Stimulated activated naive CD8-positive, alpha-beta T cell treated with anti-CD3 and anti-CD28 coated beads, Interleukin-15, amount 100 ng/mL, for 72 hours (primary cell): ENCODE measurements around the gene GIPC1.

Source experiments
- ATAC-seq: fragments of 150-1000 bp; cut with Tn5 transposase; 2 replicates; pipeline ENCODE4 v1.10.0; 2021; ENCODE audit warnings: mild to moderate bottlenecking, moderate library complexity
- DNase-seq, 2 donors: peaks; one replicate each; pipeline ENCODE4 v3.0.0; 2021 to 2022
- H3K27ac Mint-ChIP-seq, 2 donors: one replicate each; pipeline ENCODE4 v1.8.0; 2022; ENCODE audit warnings: mild to moderate bottlenecking in 2 of 2, mixed read lengths in 2 of 2, moderate library complexity in 2 of 2
- H3K27me3 Mint-ChIP-seq: one replicate; pipeline ENCODE4 v1.8.0; 2022; ENCODE audit warnings: mixed read lengths
- H3K4me1 Mint-ChIP-seq: one replicate; pipeline ENCODE4 v1.8.0; 2022; ENCODE audit warnings: mild to moderate bottlenecking, mixed read lengths
- H3K4me3 Mint-ChIP-seq, 2 donors: one replicate each; pipeline ENCODE4 v1.8.0; 2022; ENCODE audit warnings: mild to moderate bottlenecking in 2 of 2, mixed read lengths in 2 of 2, moderate library complexity in 1 of 2
- H3K9me3 Mint-ChIP-seq, 2 donors: one replicate each; pipeline ENCODE4 v1.8.0; 2022; ENCODE audit warnings: mixed read lengths in 2 of 2

Gene GIPC1

DNA sequence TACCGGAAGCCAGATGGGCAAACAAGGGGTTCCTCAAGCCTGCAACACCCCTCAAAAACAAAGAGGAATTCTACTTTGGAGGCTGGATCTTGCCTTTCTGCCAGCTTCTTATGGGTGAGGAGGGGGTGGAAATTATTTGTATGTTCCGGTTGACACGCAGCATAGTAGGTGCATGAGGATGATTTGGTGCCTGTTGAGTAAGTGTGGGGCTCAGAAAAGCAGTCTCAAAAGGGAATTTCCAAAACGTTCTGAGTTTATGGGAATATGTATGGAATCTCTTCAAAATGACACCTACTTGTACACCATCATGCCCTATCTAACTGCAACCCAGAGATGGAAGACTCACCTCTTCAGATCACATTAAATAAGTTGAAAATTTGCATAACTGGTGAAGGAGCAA lies 30.5 kb upstream of the GIPC1 start:
- ATAC-seq: no peak
- Mint-ChIP-seq H3K4me3 (no peak overlapping the region), H3K27ac (no peak overlapping the region), H3K4me1 (peaks cover 53% of the 10 kb centered on the region), H3K9me3 (no peaks in the 10 kb centered on the region), H3K27me3 (no peaks in the 10 kb centered on the region)
- no peak for DNase-seq

GRCh38 chr19:14525729-14526128 lies 29.8 kb upstream of the GIPC1 start:
- DNase-seq (no peak), ATAC-seq (no peak)
- Mint-ChIP-seq H3K27ac (no peak overlapping the region), H3K4me3 (no peak overlapping the region), H3K27me3 (no peaks in the 10 kb centered on the region), H3K9me3 (no peaks in the 10 kb centered on the region), H3K4me1 (peaks cover 49% of the 10 kb centered on the region)

- Mint-ChIP-seq H3K4me1 (peaks cover 64% of the 10 kb centered on the region), H3K9me3 (no peaks in the 10 kb centered on the region), H3K4me3 (no peak overlapping the region), H3K27ac (peak overlapping the region in 1 of 2 donors; percentile 72), H3K27me3 (no peaks in the 10 kb centered on the region)
- DNase-seq (no peak), ATAC-seq (no peak)
Measured at GRCh38 chr19:14520543-14520942, 24.6 kb upstream of the GIPC1 start.

DNA sequence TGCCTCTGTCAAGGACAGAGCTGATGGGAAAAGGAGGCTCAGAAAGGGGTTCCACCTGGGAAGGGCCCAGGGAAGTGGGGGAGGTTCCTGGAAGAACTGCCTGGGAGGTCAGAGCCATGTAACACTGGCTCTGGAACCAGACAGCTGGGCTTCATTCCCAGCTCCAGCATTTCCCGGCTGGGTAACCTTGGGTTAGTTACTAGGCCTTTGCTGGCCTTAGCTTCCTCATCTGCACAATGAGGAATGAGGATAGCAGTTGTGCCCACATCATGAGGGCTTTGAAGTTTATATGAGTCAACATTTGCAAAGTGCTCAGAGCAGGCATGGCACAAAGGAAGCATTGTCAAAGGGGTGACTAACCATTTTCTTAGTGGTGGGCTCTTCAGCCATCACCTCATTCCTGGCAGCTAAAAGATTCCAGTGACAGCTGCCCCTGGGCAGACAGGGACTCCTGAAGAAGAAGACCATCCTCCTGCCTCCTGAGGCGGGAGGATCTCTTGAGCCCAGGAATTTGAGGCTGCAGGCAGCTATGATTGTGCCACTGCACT lies 24.0 kb upstream of the GIPC1 start:
- peak overlapping the region; percentile 95 to 96 for H3K4me3 Mint-ChIP-seq
- ATAC-seq (no peak), DNase-seq (no peak)
- no peaks in the 10 kb centered on the region for H3K27me3 Mint-ChIP-seq
- H3K27ac Mint-ChIP-seq: peak overlapping the region; percentile 40 to 84
- H3K4me1 Mint-ChIP-seq: peaks cover 70% of the 10 kb centered on the region
- H3K9me3 Mint-ChIP-seq: no peaks in the 10 kb centered on the region

DNA sequence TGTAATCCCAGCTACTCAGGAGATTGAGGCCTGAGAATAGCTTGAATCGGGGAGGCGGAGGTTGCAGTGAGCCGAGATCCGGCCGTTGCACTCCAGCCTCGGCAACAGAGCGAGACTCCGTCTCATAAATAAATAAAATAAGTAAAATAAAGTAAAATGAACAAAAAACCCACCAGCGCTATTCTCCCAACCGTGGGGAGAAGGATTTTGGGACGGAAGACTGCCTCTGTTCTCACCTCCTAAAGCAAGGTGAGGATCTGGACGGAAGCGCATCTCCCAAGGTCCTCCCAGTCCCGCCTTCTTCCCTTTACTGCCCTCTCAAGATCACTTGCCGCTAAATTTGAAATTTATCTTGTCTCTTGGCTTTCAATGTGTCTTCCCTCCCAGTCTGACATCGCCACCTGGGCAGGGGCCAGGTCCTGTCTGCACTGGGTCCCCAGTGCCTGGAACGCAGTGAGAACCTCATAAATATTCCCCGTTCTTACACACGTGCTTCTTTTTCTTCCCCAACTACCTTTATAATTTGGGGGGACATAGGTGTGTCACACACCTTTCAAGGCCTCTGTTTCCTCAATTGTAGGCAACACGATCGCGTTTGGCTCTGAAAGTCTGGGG lies 23.4 kb upstream of the GIPC1 start:
- DNase-seq: no peak
- H3K4me1 Mint-ChIP-seq: peaks cover 76% of the 10 kb centered on the region
- H3K4me3 Mint-ChIP-seq: peak overlapping the region; percentile 95 to 96
- peak overlapping the region; percentile 40 to 84 for H3K27ac Mint-ChIP-seq
- no peaks in the 10 kb centered on the region for H3K9me3 Mint-ChIP-seq
- ATAC-seq: no peak
- no peaks in the 10 kb centered on the region for H3K27me3 Mint-ChIP-seq

DNA sequence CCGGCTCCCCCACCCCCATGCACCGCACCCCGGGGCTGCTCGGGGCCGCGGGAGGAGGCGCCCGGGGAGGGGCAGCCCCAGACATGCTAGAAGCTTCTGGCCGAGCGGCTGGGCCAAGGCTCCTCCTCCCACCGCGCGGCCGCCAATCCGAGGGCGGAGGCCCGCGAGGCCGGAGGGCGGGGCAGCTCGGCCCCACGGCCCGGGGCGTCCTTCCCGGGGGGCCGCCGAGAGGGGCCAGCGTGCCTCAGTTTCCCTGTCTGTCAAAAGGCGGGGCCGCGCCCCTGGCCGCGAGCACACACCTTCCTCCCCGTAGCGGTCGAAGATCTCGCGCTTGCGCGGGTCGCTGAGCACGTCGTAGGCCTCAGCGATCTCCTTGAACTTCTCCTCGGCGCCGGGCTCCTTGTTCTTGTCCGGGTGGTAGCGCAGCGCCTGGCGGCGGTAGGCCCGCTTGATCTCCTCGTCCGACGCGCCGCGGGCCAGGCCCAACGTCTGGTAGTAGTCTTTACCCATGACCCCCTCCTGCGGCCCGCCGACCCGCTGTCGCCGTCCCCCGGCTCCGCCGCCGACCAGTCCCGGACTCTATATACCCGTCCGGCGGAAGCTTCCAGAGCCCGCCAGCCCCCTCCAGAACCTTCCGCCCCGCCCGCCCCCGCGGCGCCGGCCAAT lies 22.0 kb upstream of the GIPC1 start, which contains the start of gene DNAJB1:
TSS of gene DNAJB1 (minus strand) at position 558 of the 666 bp plus-strand sequence. CDS start at position 510, 48 bp downstream.
- peaks cover 72% of the 10 kb centered on the region for H3K4me1 Mint-ChIP-seq
- H3K27me3 Mint-ChIP-seq: no peaks in the 10 kb centered on the region
- ATAC-seq (peak; percentile 72), DNase-seq (peak; percentile 73 to 78)
- H3K27ac Mint-ChIP-seq: peak within 1 kb of the TSS; percentile 98 to 99
- no peaks in the 10 kb centered on the region for H3K9me3 Mint-ChIP-seq
- H3K4me3 Mint-ChIP-seq: peak within 1 kb of the TSS; percentile 95 to 96

DNA sequence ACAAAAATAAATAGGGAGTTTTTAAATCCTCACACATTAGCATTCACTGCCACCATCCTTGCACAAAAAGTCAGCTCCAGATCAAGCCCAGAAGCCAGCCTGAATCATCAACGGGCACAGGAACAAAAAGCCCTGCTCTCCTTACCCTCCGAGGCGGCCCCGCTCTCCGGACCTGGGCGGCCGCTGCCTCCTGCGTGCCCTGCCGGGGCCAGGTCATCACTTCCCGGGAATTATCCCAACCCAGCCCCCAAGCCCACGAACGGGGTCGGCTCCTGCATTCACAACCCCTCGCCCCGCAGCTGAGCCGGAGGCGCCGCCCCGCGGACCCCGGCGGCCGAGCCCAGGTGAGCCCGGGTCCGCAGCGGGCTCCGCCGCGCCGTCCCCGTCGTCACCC lies 21.5 kb upstream of the GIPC1 start:
- peak overlapping the region; percentile 88 to 94 for H3K27ac Mint-ChIP-seq
- no peaks in the 10 kb centered on the region for H3K9me3 Mint-ChIP-seq
- H3K4me3 Mint-ChIP-seq: peak overlapping the region; percentile 95 to 96
- DNase-seq (no peak), ATAC-seq (no peak)
- peaks cover 67% of the 10 kb centered on the region for H3K4me1 Mint-ChIP-seq
- no peaks in the 10 kb centered on the region for H3K27me3 Mint-ChIP-seq

DNA sequence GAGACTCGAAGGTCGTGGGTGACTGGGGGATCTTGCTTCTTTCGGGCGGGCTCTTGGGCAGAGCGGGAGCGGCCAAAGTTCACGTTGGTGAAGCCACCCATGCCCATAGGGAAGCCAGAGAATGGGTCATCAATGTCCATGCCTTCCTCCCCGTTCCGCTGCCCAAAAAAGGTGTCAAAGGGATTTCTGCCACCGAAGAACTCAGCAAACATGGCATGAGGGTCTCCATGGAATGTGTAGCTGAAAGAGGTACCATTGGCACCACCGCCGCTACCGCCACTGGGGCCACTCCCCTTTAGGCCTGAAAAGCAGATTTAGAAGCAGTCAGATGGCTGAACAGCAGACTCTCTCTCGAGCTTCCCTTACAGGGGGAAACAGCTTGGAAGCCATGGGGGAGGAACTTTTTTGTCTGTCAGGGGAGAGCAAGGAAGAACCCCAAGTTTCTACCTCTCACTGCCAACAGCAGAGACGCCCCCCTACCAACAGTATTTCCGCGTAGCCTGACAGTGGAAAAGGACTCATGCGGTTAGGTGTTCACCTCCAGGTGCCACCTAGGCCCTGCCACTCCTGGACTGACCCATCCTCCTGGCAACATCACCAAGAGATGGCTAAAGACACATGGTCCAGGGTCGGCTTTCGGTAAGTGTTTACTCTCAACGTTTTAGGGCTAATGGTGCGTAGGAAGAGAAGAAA lies 21.0 kb upstream of the GIPC1 start:
- H3K4me1 Mint-ChIP-seq: peaks cover 62% of the 10 kb centered on the region

GRCh38 chr19:14516048-14516534 lies 20.2 kb upstream of the GIPC1 start:
- Mint-ChIP-seq H3K4me1 (peaks cover 58% of the 10 kb centered on the region), H3K27ac (peak overlapping the region in 1 of 2 donors; percentile 19), H3K9me3 (no peaks in the 10 kb centered on the region), H3K4me3 (peak overlapping the region; percentile 95 to 96), H3K27me3 (no peaks in the 10 kb centered on the region)
- no peak for ATAC-seq
- DNase-seq: no peak

More for the DNA sequence above, 21.0 kb upstream of the GIPC1 start:
- peak overlapping the region; percentile 88 to 94 for H3K27ac Mint-ChIP-seq
- H3K4me3 Mint-ChIP-seq: peak overlapping the region; percentile 95 to 96
- ATAC-seq (no peak), DNase-seq (no peak)
- no peaks in the 10 kb centered on the region for H3K27me3 Mint-ChIP-seq
- H3K9me3 Mint-ChIP-seq: no peaks in the 10 kb centered on the region

- peaks cover 63% of the 10 kb centered on the region for H3K4me1 Mint-ChIP-seq
- H3K27me3 Mint-ChIP-seq: no peaks in the 10 kb centered on the region
- peak overlapping the region; percentile 95 to 96 for H3K4me3 Mint-ChIP-seq
- no peaks in the 10 kb centered on the region for H3K9me3 Mint-ChIP-seq
- H3K27ac Mint-ChIP-seq: peak overlapping the region; percentile 4 to 19
- DNase-seq (no peak), ATAC-seq (no peak)
Measured at GRCh38 chr19:14515501-14516047, 19.6 kb upstream of the GIPC1 start.

DNA sequence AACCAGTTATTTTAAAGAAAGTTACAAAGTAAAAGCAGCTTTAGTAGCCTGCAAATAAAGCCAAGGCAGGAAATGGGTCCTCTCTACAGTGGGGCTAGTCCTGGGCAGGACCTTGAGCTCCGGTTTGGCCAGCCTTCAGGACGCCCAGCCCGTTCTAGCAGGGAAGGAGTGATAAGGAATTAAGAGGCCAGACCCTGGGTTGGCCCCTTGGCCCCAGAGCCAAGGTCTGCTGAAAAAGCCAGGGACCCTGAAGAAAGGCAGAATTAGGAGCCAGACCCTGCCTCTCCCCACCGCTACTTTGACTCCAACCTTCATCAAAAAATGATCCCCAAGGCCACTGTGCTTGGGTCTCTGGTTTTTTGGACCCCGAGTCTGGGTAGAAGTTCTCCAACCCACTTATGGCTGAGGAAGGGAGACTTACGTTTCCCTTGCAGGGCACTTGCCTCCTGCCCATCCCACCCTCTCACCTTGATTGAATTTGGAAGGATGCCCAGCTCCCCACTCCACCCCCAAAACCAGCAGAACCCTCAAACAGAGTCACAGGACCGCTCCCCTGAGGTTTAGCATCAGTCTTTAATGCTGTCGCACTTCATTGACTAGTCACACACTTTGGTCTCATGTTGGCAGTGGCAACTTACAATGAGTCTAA lies 18.4 kb upstream of the GIPC1 start:
- Mint-ChIP-seq H3K4me1 (peaks cover 59% of the 10 kb centered on the region), H3K9me3 (no peaks in the 10 kb centered on the region)

GRCh38 chr19:14512406-14512961 lies 16.6 kb upstream of the GIPC1 start:
- no peak for DNase-seq
- H3K27ac Mint-ChIP-seq: no peak overlapping the region
- no peak overlapping the region for H3K4me3 Mint-ChIP-seq
- H3K27me3 Mint-ChIP-seq: no peaks in the 10 kb centered on the region
- H3K9me3 Mint-ChIP-seq: no peaks in the 10 kb centered on the region
- peaks cover 64% of the 10 kb centered on the region for H3K4me1 Mint-ChIP-seq
- ATAC-seq: no peak

More for the DNA sequence above, 18.4 kb upstream of the GIPC1 start:
- no peak for ATAC-seq
- no peaks in the 10 kb centered on the region for H3K27me3 Mint-ChIP-seq
- peak overlapping the region; percentile 41 to 95 for H3K4me3 Mint-ChIP-seq
- no peak for DNase-seq
- peak overlapping the region; percentile 12 to 72 for H3K27ac Mint-ChIP-seq

GRCh38 chr19:14511229-14511593 lies 15.3 kb upstream of the GIPC1 start:
- Mint-ChIP-seq H3K27me3 (no peaks in the 10 kb centered on the region), H3K4me1 (peaks cover 69% of the 10 kb centered on the region), H3K4me3 (no peak overlapping the region)

GRCh38 chr19:14510311-14511228 lies 14.6 kb upstream of the GIPC1 start:
- Mint-ChIP-seq H3K9me3 (no peaks in the 10 kb centered on the region), H3K4me1 (peaks cover 69% of the 10 kb centered on the region), H3K4me3 (no peak overlapping the region), H3K27me3 (no peaks in the 10 kb centered on the region), H3K27ac (peak overlapping the region in 1 of 2 donors; percentile 83)
- DNase-seq: no peak
- ATAC-seq: no peak

More at GRCh38 chr19:14511229-14511593, 15.3 kb upstream of the GIPC1 start:
- Mint-ChIP-seq H3K9me3 (no peaks in the 10 kb centered on the region), H3K27ac (peak overlapping the region in 1 of 2 donors; percentile 83)
- no peak for DNase-seq
- no peak for ATAC-seq
